HG03342 (cell line): ENCODE measurements around the gene CCDC91.
"Not testable (repeated sequence)": the region's sequence is repeated elsewhere in the genome, so short reads cannot be mapped to it uniquely, and the experiment has no call there.

Experiments
- ATAC-seq: cut with Tn5 transposase; IDR thresholded peaks from one replicate; pipeline ENCODE4 v1.9.1; 2021; ENCODE audit warnings: mild to moderate bottlenecking, moderate library complexity; ENCODE audit not compliant: unreplicated experiment

CCDC91 gene

DNA sequence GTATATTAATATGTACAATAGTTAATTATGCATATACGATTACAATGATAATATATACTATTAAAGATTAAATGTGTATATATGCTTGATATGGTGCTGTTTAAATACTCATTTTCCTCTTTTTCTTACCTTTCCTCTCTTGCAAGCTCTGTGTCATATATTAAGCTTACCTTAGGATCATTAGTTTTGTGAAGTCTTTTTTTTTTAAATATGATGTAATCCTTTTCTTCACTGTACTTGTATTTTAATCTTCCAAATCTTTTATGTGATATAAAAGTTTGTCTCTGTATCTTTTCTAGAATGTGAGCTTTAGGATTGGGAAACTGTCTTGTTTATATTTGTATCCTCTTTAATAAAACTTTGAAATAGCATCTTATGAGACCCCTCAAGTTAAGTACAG is 88.7 kb downstream of the CCDC91 start:
- no peak for ATAC-seq

DNA sequence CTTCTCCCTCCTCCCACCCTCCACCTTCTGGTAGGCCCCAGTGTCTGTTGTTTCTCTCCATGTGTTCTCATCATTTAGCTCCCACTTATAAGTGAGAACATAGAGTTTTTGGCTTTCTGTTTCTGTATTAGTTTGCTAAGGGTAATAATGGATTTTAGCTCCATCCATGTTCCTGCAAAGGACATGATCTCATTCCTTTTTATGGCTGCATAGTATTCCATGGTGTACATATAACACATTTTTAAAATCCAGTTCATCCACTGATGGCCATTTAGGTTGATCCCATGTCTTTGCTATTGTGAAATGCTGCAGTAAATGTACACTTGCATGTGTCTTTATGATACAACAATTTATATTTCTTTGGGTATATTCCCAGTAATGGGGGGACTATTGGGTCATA is 96.1 kb downstream of the CCDC91 start:
- ATAC-seq = no peak

DNA sequence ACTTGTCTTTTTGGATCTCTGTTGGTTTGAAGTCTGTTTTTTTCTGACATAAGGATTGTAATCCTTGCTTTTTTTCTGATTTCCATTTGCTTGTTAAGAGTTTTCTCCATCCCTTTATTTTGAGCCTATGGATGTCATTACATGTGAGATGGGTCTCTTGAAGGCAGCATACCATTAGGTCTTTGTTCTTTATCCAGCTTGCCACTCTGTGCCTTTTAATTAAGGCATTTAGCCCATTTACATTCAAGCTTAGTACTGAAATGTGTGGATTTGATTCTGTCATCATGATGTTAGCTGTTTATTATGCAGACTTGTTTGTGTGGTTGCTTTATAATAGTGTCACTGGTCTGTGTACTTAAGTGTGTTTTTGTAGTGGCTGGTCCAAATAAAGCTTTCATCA is 100.0 kb downstream of the CCDC91 start:
- ATAC-seq = no peak

DNA sequence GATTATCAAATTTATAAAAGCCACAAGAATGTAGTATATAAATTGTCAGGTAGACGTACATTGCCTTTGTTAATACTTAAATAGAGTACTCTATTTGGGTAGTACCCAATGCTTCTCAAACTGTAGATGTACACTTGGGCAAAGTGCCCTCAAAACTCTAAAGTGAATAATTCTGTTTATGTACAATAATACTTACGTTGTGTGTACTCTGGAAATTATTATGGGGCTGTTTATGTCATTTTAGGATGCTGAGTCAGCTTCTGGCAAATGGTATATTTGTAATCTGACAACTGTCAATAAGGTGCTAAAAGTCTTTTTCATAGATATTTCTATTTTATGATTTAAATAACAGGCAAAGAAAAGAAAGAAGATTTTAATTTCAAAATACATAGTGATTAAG is 102.4 kb downstream of the CCDC91 start:
- no peak for ATAC-seq

GRCh38 chr12:28294300-28294699 is 104.0 kb downstream of the CCDC91 start:
- no peak for ATAC-seq

- ATAC-seq = no peak
These were observed 106.0 kb downstream of the CCDC91 start for GRCh38 chr12:28296287-28296686.

- ATAC-seq = no peak
These were observed 112.9 kb downstream of the CCDC91 start for GRCh38 chr12:28303192-28303591.

- no peak for ATAC-seq
These were observed 116.3 kb downstream of the CCDC91 start for GRCh38 chr12:28306535-28306934.

DNA sequence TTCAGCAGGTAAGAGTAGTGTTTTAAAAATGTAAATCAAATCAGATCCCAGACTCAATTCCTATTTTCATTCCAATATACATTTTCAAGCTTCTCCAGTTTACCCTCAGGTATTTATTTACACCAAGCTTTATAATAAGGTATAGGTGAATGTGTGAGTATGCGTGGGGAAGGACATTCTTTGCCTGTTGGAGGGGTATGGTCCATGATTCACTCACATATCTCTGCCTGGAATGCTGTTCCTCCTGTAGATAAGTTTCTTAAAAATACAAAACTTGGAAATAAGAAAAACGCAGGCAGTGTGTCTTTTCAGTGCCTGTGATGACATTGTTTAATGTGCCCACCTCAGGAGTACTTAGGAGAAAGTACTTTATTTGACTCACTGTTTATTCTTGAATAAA is 118.6 kb downstream of the CCDC91 start:
- ATAC-seq = no peak

DNA sequence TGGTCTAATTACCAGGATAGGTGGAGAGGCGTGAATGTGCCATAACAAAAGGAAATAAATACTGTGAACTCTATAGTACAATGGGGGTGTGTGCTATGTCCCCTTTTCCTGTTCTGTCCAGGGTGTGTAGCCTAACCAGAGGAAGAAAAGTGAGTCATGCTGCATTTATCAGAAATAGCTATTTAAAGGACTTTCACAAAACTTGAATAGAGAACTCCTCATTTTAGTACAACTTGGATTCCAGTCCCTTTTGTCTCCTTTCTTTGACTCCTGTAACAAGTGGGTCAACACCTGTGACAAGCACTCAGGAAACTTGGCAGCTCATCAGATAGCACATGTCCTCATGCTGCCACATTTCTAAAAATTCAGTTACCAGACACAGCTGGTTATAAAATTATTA is 123.4 kb downstream of the CCDC91 start:
- ATAC-seq = no peak

GRCh38 chr12:28316049-28316448 is 125.8 kb downstream of the CCDC91 start:
- no peak for ATAC-seq

DNA sequence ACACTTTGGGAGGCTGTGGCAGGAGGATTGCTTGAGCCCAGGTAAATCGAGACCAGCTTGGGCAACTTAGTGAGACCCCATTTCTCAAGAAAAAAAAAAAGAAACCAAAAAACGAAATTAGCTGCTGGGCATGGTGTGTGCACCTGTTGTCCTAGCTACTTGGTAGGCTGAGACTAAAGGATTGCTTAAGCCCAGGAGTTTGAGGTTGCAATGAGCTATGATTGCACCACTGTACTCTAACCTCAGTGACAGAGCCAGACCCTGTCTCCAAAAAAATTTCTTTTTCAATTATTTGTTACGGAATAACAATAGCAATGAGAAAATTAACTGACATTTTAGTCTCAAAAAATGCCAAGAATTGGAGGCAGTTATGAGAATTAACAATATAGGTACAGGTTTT is 128.0 kb downstream of the CCDC91 start:
- no peak for ATAC-seq

DNA sequence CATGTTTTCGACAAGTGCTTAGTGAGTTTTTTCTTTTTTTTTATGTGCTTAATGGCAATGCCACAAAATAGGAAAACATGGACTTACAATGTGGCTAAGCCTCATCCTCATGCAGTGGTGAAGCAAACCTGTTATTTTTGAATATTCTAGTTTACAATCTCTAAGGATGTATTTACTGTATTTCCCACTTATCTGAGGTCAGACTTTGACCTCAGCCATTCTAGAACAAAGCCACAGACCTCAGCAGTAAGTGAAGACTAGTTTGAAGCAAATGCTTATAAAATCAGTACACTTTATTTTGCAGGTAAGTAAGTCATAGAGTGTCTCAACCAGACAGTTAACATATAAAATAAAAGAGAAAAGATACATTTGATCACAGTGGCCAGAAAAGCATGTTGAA is 130.1 kb downstream of the CCDC91 start:
- no peak for ATAC-seq

DNA sequence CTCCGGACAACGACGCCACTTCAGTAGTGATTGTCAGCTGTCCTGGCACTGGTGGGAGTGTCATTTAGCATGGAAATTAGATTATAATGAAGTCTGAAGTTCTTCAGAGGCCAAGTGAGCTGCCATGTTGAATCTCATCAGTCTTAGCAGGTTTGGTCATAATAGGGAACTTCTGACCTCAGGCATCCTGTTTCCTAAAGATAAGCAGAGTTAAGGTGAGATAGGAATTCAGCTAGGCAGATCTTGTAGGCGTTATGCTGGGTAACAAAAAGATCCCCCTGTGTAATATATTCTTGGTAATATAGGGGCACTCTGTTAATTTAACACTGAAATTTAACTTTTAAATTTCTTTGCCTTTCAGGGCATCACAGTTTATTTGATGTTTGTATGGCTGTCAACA is 137.5 kb downstream of the CCDC91 start:
- ATAC-seq = no peak

DNA sequence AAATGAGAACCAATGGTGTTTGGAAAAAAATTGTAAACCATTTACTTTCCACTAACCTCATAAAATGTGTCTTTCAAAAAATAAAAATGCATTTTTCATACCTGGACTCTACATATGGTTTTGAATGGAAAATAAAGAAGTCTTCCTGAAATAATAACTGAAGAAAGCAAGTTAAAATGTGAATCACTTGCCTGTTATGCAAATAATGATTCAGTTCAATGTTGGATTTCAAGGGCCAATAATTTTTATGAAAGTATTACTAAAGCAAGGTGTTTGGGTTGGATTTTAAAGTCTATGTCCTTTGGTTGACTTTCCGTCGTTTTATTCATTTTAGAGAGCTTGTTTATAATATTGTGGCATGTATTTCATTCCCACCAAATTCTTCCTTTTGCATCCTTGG is 138.7 kb downstream of the CCDC91 start:
- no peak for ATAC-seq

DNA sequence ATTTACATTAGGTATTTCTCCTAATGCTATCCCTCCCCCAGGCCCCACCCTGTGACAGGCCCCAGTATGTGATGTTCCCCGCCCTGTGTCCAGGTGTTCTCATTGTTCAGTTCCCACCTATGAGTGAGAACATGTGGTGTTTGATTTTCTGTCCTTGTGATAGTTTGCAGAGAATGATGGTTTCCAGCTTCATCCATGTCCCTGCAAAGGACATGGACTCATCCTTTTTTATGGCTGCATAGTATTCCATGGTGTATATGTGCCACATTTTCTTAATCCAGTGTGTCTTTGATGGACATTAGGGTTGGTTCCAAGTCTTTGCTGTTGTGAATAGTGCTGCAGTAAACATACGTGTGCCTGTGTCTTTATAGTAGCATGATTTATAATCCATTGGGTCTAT is 139.5 kb downstream of the CCDC91 start:
- not testable (repeated sequence) for ATAC-seq

- ATAC-seq = not testable (repeated sequence)
These were observed 140.0 kb downstream of the CCDC91 start for GRCh38 chr12:28330232-28330631.

- no peak for ATAC-seq
These were observed 140.9 kb downstream of the CCDC91 start for GRCh38 chr12:28331130-28331529.

GRCh38 chr12:28340261-28341045 is 150.2 kb downstream of the CCDC91 start:
- ATAC-seq = no peak

DNA sequence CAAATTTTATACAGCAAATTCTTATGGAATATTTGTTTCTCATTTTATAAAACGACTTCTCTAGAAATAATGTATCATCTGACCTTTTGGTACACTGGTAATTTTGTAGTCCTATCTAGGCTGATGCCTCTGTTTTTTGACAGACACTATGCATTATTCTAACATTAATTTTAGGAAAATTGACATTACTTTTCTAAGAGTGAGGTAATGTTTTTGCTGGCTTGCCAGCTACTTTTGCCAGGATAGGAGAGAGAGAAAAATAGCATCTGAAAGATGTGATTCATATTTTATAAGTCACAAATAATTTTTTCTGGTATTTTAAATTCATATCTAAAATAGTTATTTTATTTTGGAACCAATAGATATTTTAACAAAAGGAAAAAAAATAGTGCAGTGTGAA is 153.5 kb downstream of the CCDC91 start:
- ATAC-seq = no peak

GRCh38 chr12:28346567-28346966 is 156.3 kb downstream of the CCDC91 start:
- no peak for ATAC-seq

DNA sequence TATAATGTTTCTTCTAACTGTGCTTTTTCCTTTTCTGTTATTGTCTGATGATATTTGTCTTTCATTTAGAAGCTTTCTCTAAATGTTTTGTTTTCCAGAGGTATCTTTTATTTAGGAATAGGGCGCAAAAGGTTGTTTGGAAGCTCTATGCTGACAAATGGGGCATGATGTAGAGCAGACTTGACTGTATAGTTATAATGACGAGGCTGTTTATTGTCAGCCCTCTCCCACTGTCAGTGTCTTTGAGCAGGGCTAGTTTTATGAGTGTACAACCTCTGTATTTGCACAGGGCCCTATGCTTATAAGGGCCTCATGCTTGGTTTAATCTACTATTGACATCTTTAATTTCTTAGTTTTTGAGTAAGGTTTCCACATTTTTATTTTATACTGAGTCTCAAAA is 158.9 kb downstream of the CCDC91 start:
- ATAC-seq = no peak

GRCh38 chr12:28350502-28350901 is 160.2 kb downstream of the CCDC91 start:
- ATAC-seq = no peak
